Right cardiac atrium (tissue), 5 donors: ENCODE data around the gene ADAMTS9. TPM values are rescaled to one million over a fixed set of nuclear protein-coding genes. Genes with fewer than 3 reads are reported as not detected.
A peak's percentile ranks its signal among the peaks of the same experiment; 100 is the strongest.

Experiments
- ATAC-seq, 2 donors: fragments of 200-7000 bp; cut with Tn5 transposase; one replicate each; pipeline versions ENCODE4 v1.8.0 to v1.9.1; 2020; ENCODE audit warnings: moderate library complexity in 2 of 2, mild to moderate bottlenecking in 1 of 2
- DNase-seq, 3 donors: peaks; one replicate each; pipeline ENCODE4 v3.0.0-alpha.2; 2020
- H3K27ac ChIP-seq: one replicate; pipeline ENCODE4 v1.5.1; 2013; ENCODE audit warnings: mild to moderate bottlenecking, low read length, control low read depth, moderate library complexity
- H3K27me3 ChIP-seq: one replicate; pipeline ENCODE4 v1.6.1; 2013; ENCODE audit not compliant: control insufficient read depth, insufficient read depth
- H3K4me1 ChIP-seq: one replicate; pipeline ENCODE4 v1.6.1; 2013; ENCODE audit warnings: low read length; ENCODE audit not compliant: control insufficient read depth, insufficient read depth
- H3K4me3 ChIP-seq: one replicate; pipeline ENCODE4 v1.5.1; 2013; ENCODE audit warnings: low read length, control low read depth
- H3K9me3 ChIP-seq: one replicate; pipeline ENCODE4 v1.6.1; 2013; ENCODE audit warnings: low read length; ENCODE audit not compliant: control insufficient read depth
- WGBS: extraction: QIAGEN DNeasy Blood & Tissue Kit; methylation state at CpG from one replicate; pipeline ENCODE4 v1.1.7; 2013; 5-methylcytosine and 5-hydroxymethylcytosine counted together
- intact Hi-C, 4 donors: fragments of 100-400 bp; cut with DNase I; formaldehyde crosslinking; loops; one replicate each; pipeline versions ENCODE4 v1.11.0 to v1.14.0; 2022 to 2023
- polyA plus RNA-seq: library from polyadenylated mRNA; stranded (reverse); fragments of 200-250 nt; gene quantifications from one replicate; pipeline ENCODE4 v1.2.3, GENCODE V29; 2013
- total RNA-seq, 4 donors: library from RNA; stranded (reverse); fragmentation: NEBNext Ultra II Directional; extraction: Animal tissue kit (Norgen Biotek cat#: 25700); gene quantifications; one replicate each; pipeline ENCODE4 v1.2.1, GENCODE V29; 2021
- donor health status: healthy with polysubstance abuse.
- donor health status: DM: no; HTN: yes; CAD: no.
- donor health status: DM: no; HTN: no; CAD: no.
- donor health status: DM: no; HTN: yes; CAD: no; lungs with severe emphysema.
- donor health status: DM: yes; HTN: yes; CAD: no.

Gene ADAMTS9
- total and polyA plus RNA-seq, 5 donors: 9.8 to 53.4 (median 13.0) TPM

- 70% methylated on average over 3 of the region's 3 CpGs for WGBS
- no peak for ATAC-seq
- no peak for DNase-seq
- H3K27ac ChIP-seq: no peak overlapping the region
- intact Hi-C loops: no loop called here
- no peaks in the 10 kb centered on the region for H3K9me3 ChIP-seq
- H3K4me1 ChIP-seq: peaks cover 1% of the 10 kb centered on the region
- no peaks in the 10 kb centered on the region for H3K27me3 ChIP-seq
- H3K4me3 ChIP-seq: no peak overlapping the region
These were observed 49.3 kb downstream of the ADAMTS9 start for GRCh38 chr3:64638511-64638910.

- no peaks in the 10 kb centered on the region for H3K4me1 ChIP-seq
- WGBS: 64% methylated on average over 6 of the region's 6 CpGs
- H3K9me3 ChIP-seq: no peaks in the 10 kb centered on the region
- DNase-seq: no peak
- H3K27ac ChIP-seq: no peak overlapping the region
- intact Hi-C loops: no loop called here
- no peak for ATAC-seq
- no peak overlapping the region for H3K4me3 ChIP-seq
- no peaks in the 10 kb centered on the region for H3K27me3 ChIP-seq
These were observed 53.4 kb downstream of the ADAMTS9 start for GRCh38 chr3:64634417-64634816.

GRCh38 chr3:64631951-64632350, 55.8 kb downstream of the ADAMTS9 start:
- no peak overlapping the region for H3K27ac ChIP-seq
- H3K27me3 ChIP-seq: no peaks in the 10 kb centered on the region
- no peak overlapping the region for H3K4me3 ChIP-seq
- whole genome bisulfite sequencing: 95% methylated on average over 1 of the region's 1 CpG
- H3K9me3 ChIP-seq: no peaks in the 10 kb centered on the region
- no peak for ATAC-seq
- H3K4me1 ChIP-seq: no peaks in the 10 kb centered on the region
- intact Hi-C loops: no loop called here
- DNase-seq: no peak

GRCh38 chr3:64627471-64628321, 60.1 kb downstream of the ADAMTS9 start:
- H3K27me3 ChIP-seq: no peaks in the 10 kb centered on the region
- no peak overlapping the region for H3K4me3 ChIP-seq
- DNase-seq (no peak), ATAC-seq (no peak)
- H3K27ac ChIP-seq: no peak overlapping the region
- 83% methylated on average over 7 of the region's 7 CpGs for WGBS
- H3K4me1 ChIP-seq: no peaks in the 10 kb centered on the region
- H3K9me3 ChIP-seq: no peaks in the 10 kb centered on the region
- intact Hi-C loops: no loop called here

GRCh38 chr3:64627042-64627441, 60.8 kb downstream of the ADAMTS9 start:
- no peak for ATAC-seq
- H3K27me3 ChIP-seq: no peaks in the 10 kb centered on the region
- 93% methylated on average over 5 of the region's 5 CpGs for WGBS
- H3K4me3 ChIP-seq: no peak overlapping the region
- no peak overlapping the region for H3K27ac ChIP-seq
- no peaks in the 10 kb centered on the region for H3K9me3 ChIP-seq
- intact Hi-C loops: no loop called here
- no peaks in the 10 kb centered on the region for H3K4me1 ChIP-seq
- DNase-seq: no peak

GRCh38 chr3:64625381-64625780, 62.4 kb downstream of the ADAMTS9 start:
- intact Hi-C loops: no loop called here
- ATAC-seq (no peak), DNase-seq (no peak)
- Histone ChIP-seq H3K27ac (no peak overlapping the region), H3K27me3 (no peaks in the 10 kb centered on the region), H3K4me1 (no peaks in the 10 kb centered on the region), H3K4me3 (no peak overlapping the region), H3K9me3 (no peaks in the 10 kb centered on the region)
- 93% methylated on average over 1 of the region's 1 CpG for WGBS

- intact Hi-C loops: no loop called here
- Histone ChIP-seq H3K9me3 (no peaks in the 10 kb centered on the region), H3K27ac (no peak overlapping the region), H3K4me3 (no peak overlapping the region), H3K4me1 (no peaks in the 10 kb centered on the region), H3K27me3 (no peaks in the 10 kb centered on the region)
- 59% methylated on average over 2 of the region's 2 CpGs for WGBS
- DNase-seq: no peak
- ATAC-seq: peak in 1 of 2 donors; percentile 22
These were observed 64.7 kb downstream of the ADAMTS9 start for GRCh38 chr3:64623125-64623524.

- WGBS: 89% methylated on average over 8 of the region's 8 CpGs
- no peak for DNase-seq
- Histone ChIP-seq H3K4me1 (peaks cover 2% of the 10 kb centered on the region), H3K9me3 (no peaks in the 10 kb centered on the region), H3K4me3 (no peak overlapping the region), H3K27me3 (no peaks in the 10 kb centered on the region), H3K27ac (no peak overlapping the region)
- ATAC-seq: no peak
- intact Hi-C loops: no loop called here
These were observed 65.9 kb downstream of the ADAMTS9 start for GRCh38 chr3:64621726-64622395.

- WGBS: 96% methylated on average over 8 of the region's 8 CpGs
- no peaks in the 10 kb centered on the region for H3K27me3 ChIP-seq
- ATAC-seq (no peak), DNase-seq (no peak)
- peaks cover 2% of the 10 kb centered on the region for H3K4me1 ChIP-seq
- H3K27ac ChIP-seq: no peak overlapping the region
- no peaks in the 10 kb centered on the region for H3K9me3 ChIP-seq
- intact Hi-C loops: no loop called here
- no peak overlapping the region for H3K4me3 ChIP-seq
These were observed 66.5 kb downstream of the ADAMTS9 start for GRCh38 chr3:64621275-64621674.

GRCh38 chr3:64620020-64620419, 67.8 kb downstream of the ADAMTS9 start:
- Histone ChIP-seq H3K27ac (no peak overlapping the region), H3K4me3 (no peak overlapping the region), H3K4me1 (peaks cover 6% of the 10 kb centered on the region), H3K27me3 (no peaks in the 10 kb centered on the region), H3K9me3 (no peaks in the 10 kb centered on the region)
- intact Hi-C loops: no loop called here
- WGBS: 96% methylated on average over 1 of the region's 1 CpG
- ATAC-seq (no peak), DNase-seq (no peak)

- peaks cover 6% of the 10 kb centered on the region for H3K4me1 ChIP-seq
- no peak for DNase-seq
- H3K9me3 ChIP-seq: no peaks in the 10 kb centered on the region
- WGBS: 58% methylated on average over 5 of the region's 5 CpGs
- ATAC-seq: no peak
- H3K27ac ChIP-seq: no peak overlapping the region
- intact Hi-C loops: no loop called here
- no peak overlapping the region for H3K4me3 ChIP-seq
- no peaks in the 10 kb centered on the region for H3K27me3 ChIP-seq
These were observed 68.6 kb downstream of the ADAMTS9 start for GRCh38 chr3:64619216-64619615.
